ENCODE results near the gene SGCE. TPM values are rescaled to one million over a fixed set of nuclear protein-coding genes. Genes with fewer than 3 reads are reported as not detected.

Gene SGCE
- total RNA-seq, 1 donor from 2014 or later: 37.9 TPM

- TF ChIP-seq CTCF (conservative IDR thresholded peaks at IDR 0.05; ENCODE audit: low read depth, low read length): no peak
- H3K4me3 ChIP-seq (ENCODE audit: low read depth, low read length): no peak overlapping the region
- DNase-seq (ENCODE audit: low read depth): no peak
Observed at GRCh38 chr7:94687810-94688209, 31.9 kb upstream of the SGCE start.

GRCh38 chr7:94687076-94687475, 31.1 kb upstream of the SGCE start:
- TF ChIP-seq CTCF (conservative IDR thresholded peaks at IDR 0.05; ENCODE audit: low read depth, low read length): no peak
- H3K4me3 ChIP-seq (ENCODE audit: low read depth, low read length): no peak overlapping the region
- DNase-seq (ENCODE audit: low read depth): no peak

- DNase-seq (ENCODE audit: low read depth): no peak
- TF ChIP-seq CTCF (conservative IDR thresholded peaks at IDR 0.05; ENCODE audit: low read depth, low read length): no peak
- no peak overlapping the region for H3K4me3 ChIP-seq (ENCODE audit: low read depth, low read length)
Observed at GRCh38 chr7:94683066-94683465, 27.1 kb upstream of the SGCE start.

- no peak for TF ChIP-seq CTCF (conservative IDR thresholded peaks at IDR 0.05; ENCODE audit: low read depth, low read length)
- no peak for DNase-seq (ENCODE audit: low read depth)
- no peak overlapping the region for H3K4me3 ChIP-seq (ENCODE audit: low read depth, low read length)
Observed at GRCh38 chr7:94679358-94679757, 23.4 kb upstream of the SGCE start.

GRCh38 chr7:94676431-94676830, 20.5 kb upstream of the SGCE start:
- H3K4me3 ChIP-seq (ENCODE audit: low read depth, low read length): no peak overlapping the region
- TF ChIP-seq CTCF (conservative IDR thresholded peaks at IDR 0.05; ENCODE audit: low read depth, low read length): no peak
- no peak for DNase-seq (ENCODE audit: low read depth)

GRCh38 chr7:94675356-94675755, 19.4 kb upstream of the SGCE start:
- TF ChIP-seq CTCF (conservative IDR thresholded peaks at IDR 0.05; ENCODE audit: low read depth, low read length): no peak
- no peak overlapping the region for H3K4me3 ChIP-seq (ENCODE audit: low read depth, low read length)
- no peak for DNase-seq (ENCODE audit: low read depth)

- TF ChIP-seq CTCF (conservative IDR thresholded peaks at IDR 0.05; ENCODE audit: low read depth, low read length): no peak
- no peak for DNase-seq (ENCODE audit: low read depth)
- no peak overlapping the region for H3K4me3 ChIP-seq (ENCODE audit: low read depth, low read length)
Observed at GRCh38 chr7:94671444-94672235, 15.7 kb upstream of the SGCE start.
